Suprapubic skin (tissue), 3 donors: ENCODE measurements around the gene EEF1E1.

Experiments used
- CTCF ChIP-seq, 2 donors: fragments of 200-600 bp in 1 of 2; fragments of 450-650 bp in 1 of 2; sonication (generic) in 1 of 2; IDR thresholded peaks; one replicate each; pipeline ENCODE4 v1.5.1; 2016 to 2019; ENCODE audit warnings: antibody characterized with exemption in 2 of 2, mild to moderate bottlenecking in 1 of 2, moderate library complexity in 1 of 2
- EP300 ChIP-seq: sonication (generic); formaldehyde crosslinking; IDR thresholded peaks from one replicate; pipeline ENCODE4 v1.6.1; 2017; ENCODE audit warnings: antibody characterized with exemption
- POLR2A ChIP-seq, 2 donors: fragments of 450-650 bp; IDR thresholded peaks; one replicate each; pipeline ENCODE4 v1.6.1; 2017; ENCODE audit warnings: antibody characterized with exemption in 2 of 2, mild to moderate bottlenecking in 2 of 2, moderate library complexity in 2 of 2

DNA sequence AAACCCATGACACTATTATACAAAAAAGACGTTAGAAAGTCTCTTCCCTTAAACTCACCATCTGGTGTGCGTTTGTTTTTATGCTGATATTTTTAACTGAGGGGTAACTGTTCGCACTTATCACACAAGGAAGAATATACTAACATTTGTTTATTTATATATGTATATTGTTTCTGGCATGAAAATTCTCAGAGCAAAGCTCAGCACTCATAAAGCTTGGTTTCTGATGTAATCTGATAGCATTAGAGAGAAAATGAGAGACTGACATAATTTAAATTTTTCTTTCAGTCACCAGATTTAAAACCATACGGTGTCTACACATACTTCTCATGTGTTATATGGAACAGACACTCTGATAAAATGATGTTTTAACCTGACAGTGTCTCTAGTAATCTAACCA lies 45.1 kb downstream of the EEF1E1 start:
- TF ChIP-seq POLR2A (IDR thresholded peaks at IDR 0.05) (no peak), EP300 (no peak), CTCF (IDR thresholded peaks at IDR 0.05) (no peak)
